OCI-LY7 (cell line): ENCODE results near the gene IPO4. TPM values are rescaled to one million over a fixed set of nuclear protein-coding genes. Genes with fewer than 3 reads are reported as not detected.

Source experiments
- BruUV-seq: library from RNA; stranded (reverse); fragments of 400-500 nt; replicated peaks from 2 replicates; lab custom pipeline; 2021; lab: Mats Ljungman, UMichigan
- CTCF ChIA-PET: fragments of 300-600 bp; sonication (Branson Sonifier 250); formaldehyde crosslinking; loops from one replicate; lab custom pipeline; 2022; ENCODE audit warnings: antibody characterized with exemption; ENCODE audit not compliant: unreplicated experiment; lab: Charles Lee
- POLR2A ChIA-PET: fragments of 300-600 bp; sonication (Branson Sonifier 250); formaldehyde crosslinking; loops from one replicate; lab custom pipeline; 2022; ENCODE audit warnings: antibody characterized with exemption; lab: Charles Lee
- DNase-seq: peaks from one replicate; pipeline ENCODE4 v3.0.0-alpha.2; 2015; ENCODE audit warnings: low spot score
- H2AFZ ChIP-seq: fragments of 200-600 bp; sonication (generic), shearing (Covaris generic); 2 replicates; pipeline ENCODE4 v1.6.1; 2014; ENCODE audit warnings: mild to moderate bottlenecking, antibody characterized with exemption, low read length, moderate library complexity
- H3K27ac ChIP-seq: fragments of 200-600 bp; sonication (generic); 2 replicates; pipeline ENCODE4 v1.5.1; 2014; ENCODE audit warnings: mixed run types, low read depth, mild to moderate bottlenecking, moderate library complexity, low read length, inconsistent platforms; ENCODE audit not compliant: poor library complexity, severe bottlenecking
- H3K36me3 ChIP-seq: fragments of 200-600 bp; sonication (generic); 2 replicates; pipeline ENCODE4 v1.6.1; 2014; ENCODE audit warnings: mild to moderate bottlenecking, antibody characterized with exemption, low read length, moderate library complexity, mixed read lengths; ENCODE audit not compliant: insufficient read depth
- H3K4me1 ChIP-seq: fragments of 200-600 bp; sonication (generic); 2 replicates; pipeline ENCODE4 v1.5.1; 2014; ENCODE audit warnings: mild to moderate bottlenecking, low read length; ENCODE audit not compliant: insufficient read depth, poor library complexity, severe bottlenecking
- H3K4me2 ChIP-seq: fragments of 200-600 bp; sonication (generic); 2 replicates; pipeline ENCODE4 v1.6.1; 2014; ENCODE audit warnings: mild to moderate bottlenecking, low read length
- H3K4me3 ChIP-seq: fragments of 200-600 bp; sonication (generic); 2 replicates; pipeline ENCODE4 v1.5.1; 2014; ENCODE audit warnings: mild to moderate bottlenecking, low read depth, low read length; ENCODE audit not compliant: poor library complexity, severe bottlenecking
- H3K79me2 ChIP-seq: fragments of 200-600 bp; sonication (generic); 2 replicates; pipeline ENCODE4 v1.6.1; 2016; ENCODE audit warnings: low read depth, mild to moderate bottlenecking, low read length, moderate library complexity, mixed read lengths; ENCODE audit not compliant: insufficient read depth
- H3K9me2 ChIP-seq: fragments of 200-600 bp; sonication (generic); 2 replicates; pipeline ENCODE4 v1.6.1; 2016; ENCODE audit warnings: mild to moderate bottlenecking, low read length, mixed read lengths; ENCODE audit not compliant: insufficient read depth
- H3K9me3 ChIP-seq: fragments of 200-600 bp; sonication (generic); 2 replicates; pipeline ENCODE4 v1.6.1; 2014; ENCODE audit warnings: mild to moderate bottlenecking, mixed run types, low read length, mixed read lengths
- H4K20me1 ChIP-seq: fragments of 200-600 bp; sonication (generic); 2 replicates; pipeline ENCODE4 v1.6.1; 2014; ENCODE audit warnings: mild to moderate bottlenecking, antibody characterized with exemption, low read length, moderate library complexity, mixed read lengths; ENCODE audit not compliant: insufficient read depth
- EZH2phosphoT487 ChIP-seq: fragments of 200-600 bp; sonication (generic); IDR thresholded peaks from 2 replicates; pipeline ENCODE4 v1.6.1; 2018; ENCODE audit warnings: low read depth, borderline replicate concordance, mild to moderate bottlenecking, mixed run types, antibody characterized with exemption, low read length, moderate library complexity, mixed read lengths
- intact Hi-C: fragments of 100-400 bp; cut with micrococcal nuclease; formaldehyde crosslinking; loops from one replicate; pipeline ENCODE4 v1.10.0; 2022; ENCODE audit not compliant: unreplicated experiment
- total RNA-seq, 2 experiments: library from RNA; depleted of rRNA in 1 of 2; stranded (reverse); fragments of >200 nt in 1 of 2; shearing (Covaris generic) in 1 of 2; gene quantifications; 2 replicates each; pipeline ENCODE4 v1.2.3, GENCODE V29; 2014 to 2022
- TF ChIP-seq, protein P1 (sequence below): fragments of 200-600 bp; sonication (generic); conservative IDR thresholded peaks from 2 replicates; pipeline ENCODE4 v1.5.1; 2014; ENCODE audit warnings: mild to moderate bottlenecking, antibody characterized with exemption, low read length, moderate library complexity, mixed read lengths

Gene IPO4
- total RNA-seq, 2 experiments from 2014 or later = 53.1 to 59.2 TPM

DNA sequence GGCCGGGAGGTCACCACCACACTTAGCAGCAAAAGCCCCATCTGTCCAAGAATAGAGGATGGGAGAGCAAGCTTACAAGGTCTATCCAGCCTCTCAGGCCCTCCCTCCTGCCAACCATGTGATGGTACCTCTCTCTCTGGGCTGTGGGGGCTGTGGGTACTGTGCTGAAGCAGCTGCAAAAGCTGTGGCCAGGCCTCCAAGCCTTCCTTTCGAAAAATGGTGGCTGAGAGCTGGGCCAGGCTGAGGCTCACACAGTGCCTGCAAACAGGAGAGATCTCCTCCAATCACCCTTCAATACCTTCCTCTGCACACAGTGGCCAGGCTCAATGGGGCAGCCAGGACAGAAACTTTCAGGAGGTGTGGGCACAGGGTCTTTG is 1.1 kb downstream of the IPO4 start:
- peak overlapping the region; percentile 93 for H3K4me2 ChIP-seq
- ChIA-PET CTCF (no interaction called here), POLR2A (no interaction called here)
- peaks cover 16% of the 10 kb centered on the region for H3K4me1 ChIP-seq
- H3K36me3 ChIP-seq = peaks cover 61% of the 10 kb centered on the region
- TF ChIP-seq, protein P1, sequence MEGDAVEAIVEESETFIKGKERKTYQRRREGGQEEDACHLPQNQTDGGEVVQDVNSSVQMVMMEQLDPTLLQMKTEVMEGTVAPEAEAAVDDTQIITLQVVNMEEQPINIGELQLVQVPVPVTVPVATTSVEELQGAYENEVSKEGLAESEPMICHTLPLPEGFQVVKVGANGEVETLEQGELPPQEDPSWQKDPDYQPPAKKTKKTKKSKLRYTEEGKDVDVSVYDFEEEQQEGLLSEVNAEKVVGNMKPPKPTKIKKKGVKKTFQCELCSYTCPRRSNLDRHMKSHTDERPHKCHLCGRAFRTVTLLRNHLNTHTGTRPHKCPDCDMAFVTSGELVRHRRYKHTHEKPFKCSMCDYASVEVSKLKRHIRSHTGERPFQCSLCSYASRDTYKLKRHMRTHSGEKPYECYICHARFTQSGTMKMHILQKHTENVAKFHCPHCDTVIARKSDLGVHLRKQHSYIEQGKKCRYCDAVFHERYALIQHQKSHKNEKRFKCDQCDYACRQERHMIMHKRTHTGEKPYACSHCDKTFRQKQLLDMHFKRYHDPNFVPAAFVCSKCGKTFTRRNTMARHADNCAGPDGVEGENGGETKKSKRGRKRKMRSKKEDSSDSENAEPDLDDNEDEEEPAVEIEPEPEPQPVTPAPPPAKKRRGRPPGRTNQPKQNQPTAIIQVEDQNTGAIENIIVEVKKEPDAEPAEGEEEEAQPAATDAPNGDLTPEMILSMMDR = no peak
- no peak for TF ChIP-seq EZH2phosphoT487
- H2AFZ ChIP-seq = no peak overlapping the region
- DNase-seq = no peak
- no TSS peak for BruUV-seq
- H3K27ac ChIP-seq = no peak overlapping the region
- H3K4me3 ChIP-seq = peak overlapping the region; percentile 85
- peaks cover 11% of the 10 kb centered on the region; the same call in 1 of the 2 replicates for H3K79me2 ChIP-seq
- H3K9me2 ChIP-seq = no peaks in the 10 kb centered on the region
- intact Hi-C loops = no loop called here
- no peaks in the 10 kb centered on the region for H4K20me1 ChIP-seq
- H3K9me3 ChIP-seq = no peaks in the 10 kb centered on the region

DNA sequence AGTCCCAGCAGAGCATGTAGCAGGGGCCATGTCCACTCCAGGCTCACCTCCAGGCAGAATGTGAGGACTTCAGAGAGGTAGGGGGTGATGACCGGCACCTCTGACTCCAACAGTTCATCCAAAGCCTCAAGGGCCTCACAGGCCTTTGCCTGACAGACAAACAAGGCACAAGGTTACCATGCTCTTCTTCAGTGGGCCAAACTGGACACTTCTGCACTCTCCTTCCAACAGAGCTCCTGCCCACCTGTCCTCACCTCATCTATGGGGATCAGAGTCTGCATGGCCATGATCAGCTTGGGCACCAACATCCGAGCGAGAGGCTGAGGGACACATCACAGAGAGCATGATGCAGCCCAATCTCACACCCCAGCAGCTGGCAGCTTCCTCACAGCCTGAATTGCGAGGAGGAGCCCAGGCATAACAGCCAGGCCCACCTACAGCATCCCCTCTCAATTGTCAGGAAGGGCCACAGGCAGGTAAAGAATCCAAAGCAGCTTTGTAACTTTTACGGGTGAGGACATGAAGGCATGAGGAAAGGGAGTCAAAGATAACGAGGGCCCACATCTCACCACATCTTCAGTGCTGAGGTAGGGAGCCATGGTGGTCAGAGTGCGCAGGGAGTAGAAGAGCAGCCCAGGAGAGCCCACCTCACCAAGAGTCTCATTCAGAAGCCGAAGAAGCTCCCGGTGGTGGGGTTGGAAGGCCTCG is 1.6 kb downstream of the IPO4 start:
- no peaks in the 10 kb centered on the region for H3K9me3 ChIP-seq
- DNase-seq = no peak
- ChIA-PET CTCF (no interaction called here), POLR2A (no interaction called here)
- peak overlapping the region; percentile 85 for H3K4me3 ChIP-seq
- H3K36me3 ChIP-seq = peaks cover 58% of the 10 kb centered on the region
- H4K20me1 ChIP-seq = no peaks in the 10 kb centered on the region
- BruUV-seq = no TSS peak
- TF ChIP-seq, protein P1 = no peak
- no peak for TF ChIP-seq EZH2phosphoT487
- peaks cover 16% of the 10 kb centered on the region for H3K4me1 ChIP-seq
- no peak overlapping the region for H2AFZ ChIP-seq
- H3K79me2 ChIP-seq = peaks cover 11% of the 10 kb centered on the region; the same call in 1 of the 2 replicates
- intact Hi-C loops = no loop called here
- H3K9me2 ChIP-seq = no peaks in the 10 kb centered on the region
- H3K4me2 ChIP-seq = peak overlapping the region; percentile 93
- H3K27ac ChIP-seq = no peak overlapping the region

DNA sequence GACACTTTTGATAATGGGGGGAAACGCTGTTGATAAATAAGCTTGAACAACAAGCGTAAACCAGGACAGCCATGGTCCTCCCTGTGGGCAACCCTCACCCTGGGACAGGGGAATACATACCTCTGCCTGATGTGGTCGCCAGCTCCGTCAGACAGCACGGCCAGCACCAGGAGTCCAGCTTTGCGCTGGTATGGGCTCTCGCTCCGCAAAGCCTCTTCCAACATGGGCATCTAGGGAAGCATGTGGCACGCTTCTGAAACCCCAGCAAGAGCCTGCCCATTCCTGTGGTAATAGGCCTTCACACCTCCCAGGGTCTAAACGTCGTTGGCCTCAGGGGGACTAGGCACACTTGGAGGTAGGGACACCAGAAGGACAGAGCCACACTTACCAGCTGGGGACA is 2.9 kb downstream of the IPO4 start:
- intact Hi-C loops = no loop called here
- no peak for DNase-seq
- BruUV-seq = no TSS peak

More for the DNA sequence above, 2.9 kb downstream of the IPO4 start:
- POLR2A ChIA-PET = interaction anchor here (0.9 kb wide), 1 partner anchor 26 kb away, joined by 4 read pairs; no protein-coding TSS in a partner anchor
- Histone ChIP-seq H3K4me1 (peaks cover 16% of the 10 kb centered on the region), H2AFZ (no peak overlapping the region), H3K27ac (no peak overlapping the region), H4K20me1 (no peaks in the 10 kb centered on the region), H3K79me2 (peaks cover 11% of the 10 kb centered on the region; the same call in 1 of the 2 replicates), H3K36me3 (peaks cover 67% of the 10 kb centered on the region), H3K9me3 (no peaks in the 10 kb centered on the region), H3K4me2 (no peak overlapping the region), H3K4me3 (no peak overlapping the region), H3K9me2 (no peaks in the 10 kb centered on the region)
- CTCF ChIA-PET = no interaction called here
- no peak for TF ChIP-seq EZH2phosphoT487
- TF ChIP-seq, protein P1 = no peak
